Endothelial cell of umbilical vein (primary cell): ENCODE data around the gene KIF26B.

ENCODE experiments used
- EZH2 ChIP-seq: IDR thresholded peaks from 2 replicates; pipeline ENCODE4 v1.6.1; 2012; ENCODE audit warnings: borderline replicate concordance, low read depth, mild to moderate bottlenecking, moderate library complexity, low read length, inconsistent platforms; ENCODE audit not compliant: severe bottlenecking
- JUN ChIP-seq: IDR thresholded peaks from 2 replicates; pipeline ENCODE4 v1.6.1; 2011; ENCODE audit warnings: borderline replicate concordance, low read depth; ENCODE audit not compliant: insufficient read length, insufficient read depth
- MAX ChIP-seq: IDR thresholded peaks from 2 replicates; pipeline ENCODE4 v1.6.1; 2011; ENCODE audit not compliant: insufficient read depth, insufficient read length
- POLR2A ChIP-seq: IDR thresholded peaks from 2 replicates; pipeline ENCODE4 v1.6.1; 2012; ENCODE audit warnings: low read depth, mild to moderate bottlenecking, control low read depth, low read length
- POLR2AphosphoS5 ChIP-seq: IDR thresholded peaks from 2 replicates; pipeline ENCODE4 v1.6.1; 2012; ENCODE audit warnings: low read depth, mild to moderate bottlenecking, control low read depth, low read length, moderate library complexity; ENCODE audit not compliant: insufficient read depth
- TF ChIP-seq, protein P1 (sequence below), 2 donors: IDR thresholded peaks; 1 replicate in 1 of 2; 2 replicates in 1 of 2; pipeline ENCODE4 v1.5.1; 2011; ENCODE audit warnings: low read length in 2 of 2, mild to moderate bottlenecking in 2 of 2, moderate library complexity in 2 of 2, control low read depth in 1 of 2, inconsistent platforms in 1 of 2, low read depth in 1 of 2; ENCODE audit not compliant: insufficient read depth in 1 of 2; ENCODE audit errors: extremely low read depth in 1 of 2

GRCh38 chr1:245549996-245550719, 395.4 kb downstream of the KIF26B start:
- TF ChIP-seq POLR2A (no peak), JUN (no peak), MAX (no peak), POLR2AphosphoS5 (no peak), EZH2 (no peak)
- TF ChIP-seq, protein P1, sequence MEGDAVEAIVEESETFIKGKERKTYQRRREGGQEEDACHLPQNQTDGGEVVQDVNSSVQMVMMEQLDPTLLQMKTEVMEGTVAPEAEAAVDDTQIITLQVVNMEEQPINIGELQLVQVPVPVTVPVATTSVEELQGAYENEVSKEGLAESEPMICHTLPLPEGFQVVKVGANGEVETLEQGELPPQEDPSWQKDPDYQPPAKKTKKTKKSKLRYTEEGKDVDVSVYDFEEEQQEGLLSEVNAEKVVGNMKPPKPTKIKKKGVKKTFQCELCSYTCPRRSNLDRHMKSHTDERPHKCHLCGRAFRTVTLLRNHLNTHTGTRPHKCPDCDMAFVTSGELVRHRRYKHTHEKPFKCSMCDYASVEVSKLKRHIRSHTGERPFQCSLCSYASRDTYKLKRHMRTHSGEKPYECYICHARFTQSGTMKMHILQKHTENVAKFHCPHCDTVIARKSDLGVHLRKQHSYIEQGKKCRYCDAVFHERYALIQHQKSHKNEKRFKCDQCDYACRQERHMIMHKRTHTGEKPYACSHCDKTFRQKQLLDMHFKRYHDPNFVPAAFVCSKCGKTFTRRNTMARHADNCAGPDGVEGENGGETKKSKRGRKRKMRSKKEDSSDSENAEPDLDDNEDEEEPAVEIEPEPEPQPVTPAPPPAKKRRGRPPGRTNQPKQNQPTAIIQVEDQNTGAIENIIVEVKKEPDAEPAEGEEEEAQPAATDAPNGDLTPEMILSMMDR (IDR thresholded peaks at IDR 0.05; ENCODE audit: extremely low read depth in 1 of 2, insufficient read depth in 1 of 2, low read depth in 1 of 2, low read length in 2 of 2): no peak
